GM12874 (cell line): ENCODE results near the gene PTPRN2.

Experiments
- CTCF ChIP-seq: IDR thresholded peaks from 2 replicates; pipeline ENCODE4 v1.5.1; 2011; ENCODE audit warnings: low read depth, mild to moderate bottlenecking, control low read depth, low read length, moderate library complexity; ENCODE audit not compliant: insufficient read depth

Gene PTPRN2

GRCh38 chr7:158291998-158292397 lies 295.6 kb downstream of the PTPRN2 start:
- no peak for TF ChIP-seq CTCF

GRCh38 chr7:158289761-158290523 lies 297.7 kb downstream of the PTPRN2 start:
- TF ChIP-seq CTCF, result no peak

- TF ChIP-seq CTCF, result no peak
These were observed 298.4 kb downstream of the PTPRN2 start for GRCh38 chr7:158289231-158289630.

- no peak for TF ChIP-seq CTCF
These were observed 301.4 kb downstream of the PTPRN2 start for GRCh38 chr7:158286210-158286609.

GRCh38 chr7:158285383-158285770 lies 302.2 kb downstream of the PTPRN2 start:
- no peak for TF ChIP-seq CTCF

GRCh38 chr7:158284617-158285382 lies 302.8 kb downstream of the PTPRN2 start:
- no peak for TF ChIP-seq CTCF

- TF ChIP-seq CTCF, result no peak
These were observed 303.5 kb downstream of the PTPRN2 start for GRCh38 chr7:158284121-158284520.
